T-helper 1 cell treated with Interleukin-12 subunit alpha and Interleukin-12 subunit beta and Interleukin-4 antibody, amounts not matched to agents 30 μg/mL and 1 μg/mL, for 36 hours (primary cell): ENCODE data around the gene IL31RA.

Source experiments
- H3K27ac Mint-ChIP-seq: one replicate; pipeline ENCODE4 v1.8.0; 2021; ENCODE audit warnings: mild to moderate bottlenecking, mixed read lengths
- H3K27me3 Mint-ChIP-seq: one replicate; pipeline ENCODE4 v1.8.0; 2021; ENCODE audit warnings: low read depth, mixed read lengths
- H3K36me3 Mint-ChIP-seq: one replicate; pipeline ENCODE4 v1.8.0; 2021; ENCODE audit warnings: low read depth, mixed read lengths
- H3K4me1 Mint-ChIP-seq: one replicate; pipeline ENCODE4 v1.8.0; 2021; ENCODE audit warnings: low read depth, mixed read lengths
- H3K4me3 Mint-ChIP-seq: one replicate; pipeline ENCODE4 v1.8.0; 2021; ENCODE audit warnings: mild to moderate bottlenecking, moderate library complexity, mixed read lengths
- H3K9me3 Mint-ChIP-seq: one replicate; pipeline ENCODE4 v1.8.0; 2021; ENCODE audit warnings: mixed read lengths

IL31RA gene

GRCh38 chr5:55869847-55870246, 18.7 kb downstream of the IL31RA start:
- peaks cover 6% of the 10 kb centered on the region for H3K4me1 Mint-ChIP-seq
- H3K27me3 Mint-ChIP-seq, result no peaks in the 10 kb centered on the region
- H3K27ac Mint-ChIP-seq, result no peak overlapping the region
- peaks cover 2% of the 10 kb centered on the region for H3K36me3 Mint-ChIP-seq
- peaks cover 2% of the 10 kb centered on the region for H3K9me3 Mint-ChIP-seq
- H3K4me3 Mint-ChIP-seq, result no peak overlapping the region

- H3K4me1 Mint-ChIP-seq, result peaks cover 8% of the 10 kb centered on the region
- H3K27me3 Mint-ChIP-seq, result no peaks in the 10 kb centered on the region
- peaks cover 12% of the 10 kb centered on the region for H3K36me3 Mint-ChIP-seq
- peaks cover 23% of the 10 kb centered on the region for H3K9me3 Mint-ChIP-seq
- no peak overlapping the region for H3K27ac Mint-ChIP-seq
- no peak overlapping the region for H3K4me3 Mint-ChIP-seq
These were observed 22.1 kb downstream of the IL31RA start for GRCh38 chr5:55873234-55873633.

- Mint-ChIP-seq H3K4me1 (peaks cover 10% of the 10 kb centered on the region), H3K27ac (no peak overlapping the region)
These were observed 26.5 kb downstream of the IL31RA start for GRCh38 chr5:55877655-55878054.

GRCh38 chr5:55880453-55880852, 29.3 kb downstream of the IL31RA start:
- Mint-ChIP-seq H3K4me3 (no peak overlapping the region), H3K27me3 (no peaks in the 10 kb centered on the region), H3K27ac (no peak overlapping the region), H3K9me3 (peaks cover 20% of the 10 kb centered on the region), H3K4me1 (peaks cover 7% of the 10 kb centered on the region), H3K36me3 (peaks cover 10% of the 10 kb centered on the region)

More at GRCh38 chr5:55877655-55878054, 26.5 kb downstream of the IL31RA start:
- Mint-ChIP-seq H3K9me3 (peaks cover 24% of the 10 kb centered on the region), H3K4me3 (no peak overlapping the region), H3K27me3 (no peaks in the 10 kb centered on the region), H3K36me3 (peaks cover 12% of the 10 kb centered on the region)

DNA sequence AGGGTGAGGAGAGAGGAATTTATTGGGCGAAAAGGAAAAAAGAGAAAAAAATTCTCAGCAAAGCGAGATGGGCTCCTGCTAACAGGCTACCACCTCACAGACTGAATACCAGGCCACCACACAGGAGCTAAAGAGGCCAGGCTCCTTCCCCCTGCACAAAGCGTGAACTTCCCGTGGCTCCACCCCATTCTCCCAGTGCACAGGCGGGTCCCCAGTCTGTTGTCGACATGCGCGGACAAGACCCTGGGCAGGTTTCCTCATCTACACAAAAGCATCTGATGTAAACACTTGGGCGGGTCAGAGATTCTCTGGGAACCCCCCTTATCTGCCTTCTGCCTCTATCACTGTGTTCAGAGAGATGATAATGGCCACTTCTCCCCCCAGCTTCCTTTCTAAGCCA, 34.2 kb downstream of the IL31RA start:
- Mint-ChIP-seq H3K27ac (no peak overlapping the region), H3K4me3 (no peak overlapping the region), H3K36me3 (peaks cover 7% of the 10 kb centered on the region), H3K4me1 (peaks cover 4% of the 10 kb centered on the region), H3K27me3 (no peaks in the 10 kb centered on the region), H3K9me3 (no peaks in the 10 kb centered on the region)

- Mint-ChIP-seq H3K27ac (peak overlapping the region; percentile 1), H3K4me1 (peaks cover 4% of the 10 kb centered on the region), H3K4me3 (no peak overlapping the region), H3K9me3 (peaks cover 3% of the 10 kb centered on the region), H3K27me3 (no peaks in the 10 kb centered on the region), H3K36me3 (peaks cover 10% of the 10 kb centered on the region)
These were observed 37.0 kb downstream of the IL31RA start for GRCh38 chr5:55888205-55888604.

GRCh38 chr5:55892479-55892878, 41.3 kb downstream of the IL31RA start:
- H3K4me1 Mint-ChIP-seq, result peaks cover 18% of the 10 kb centered on the region
- no peaks in the 10 kb centered on the region for H3K27me3 Mint-ChIP-seq
- peaks cover 3% of the 10 kb centered on the region for H3K9me3 Mint-ChIP-seq
- H3K36me3 Mint-ChIP-seq, result peaks cover 11% of the 10 kb centered on the region
- H3K4me3 Mint-ChIP-seq, result no peak overlapping the region
- H3K27ac Mint-ChIP-seq, result no peak overlapping the region

DNA sequence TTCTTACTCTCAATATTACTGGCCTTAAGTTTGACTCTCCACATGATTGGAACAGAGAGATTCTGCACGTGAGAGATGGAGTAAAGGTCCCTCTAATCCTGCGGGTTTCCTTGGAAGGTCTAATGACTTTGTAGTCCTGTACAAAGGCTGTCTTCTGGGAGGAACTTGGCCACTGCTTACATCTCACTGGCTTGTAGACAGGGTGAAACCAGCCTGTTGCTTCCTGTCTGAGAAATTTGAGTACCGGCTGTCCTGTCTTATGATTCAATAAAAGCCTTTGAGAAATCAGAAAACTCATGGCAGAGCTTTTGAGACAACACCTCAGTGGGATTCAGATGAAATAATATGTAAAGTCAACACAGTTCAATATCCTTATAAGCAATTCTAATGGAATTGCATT, 43.0 kb downstream of the IL31RA start:
- peaks cover 15% of the 10 kb centered on the region for H3K4me1 Mint-ChIP-seq
- no peak overlapping the region for H3K4me3 Mint-ChIP-seq
- H3K9me3 Mint-ChIP-seq, result peaks cover 3% of the 10 kb centered on the region
- H3K27me3 Mint-ChIP-seq, result no peaks in the 10 kb centered on the region
- peaks cover 10% of the 10 kb centered on the region for H3K36me3 Mint-ChIP-seq
- H3K27ac Mint-ChIP-seq, result no peak overlapping the region

- Mint-ChIP-seq H3K27ac (no peak overlapping the region), H3K4me1 (peaks cover 20% of the 10 kb centered on the region), H3K36me3 (peaks cover 7% of the 10 kb centered on the region), H3K27me3 (no peaks in the 10 kb centered on the region), H3K9me3 (peaks cover 3% of the 10 kb centered on the region), H3K4me3 (no peak overlapping the region)
These were observed 44.2 kb downstream of the IL31RA start for GRCh38 chr5:55895346-55895745.

GRCh38 chr5:55896238-55896637, 45.1 kb downstream of the IL31RA start:
- H3K4me3 Mint-ChIP-seq, result no peak overlapping the region
- H3K27ac Mint-ChIP-seq, result no peak overlapping the region
- H3K9me3 Mint-ChIP-seq, result peaks cover 3% of the 10 kb centered on the region
- H3K4me1 Mint-ChIP-seq, result peaks cover 28% of the 10 kb centered on the region
- peaks cover 7% of the 10 kb centered on the region for H3K36me3 Mint-ChIP-seq
- H3K27me3 Mint-ChIP-seq, result no peaks in the 10 kb centered on the region

- peaks cover 5% of the 10 kb centered on the region for H3K36me3 Mint-ChIP-seq
- H3K9me3 Mint-ChIP-seq, result no peaks in the 10 kb centered on the region
- H3K27me3 Mint-ChIP-seq, result no peaks in the 10 kb centered on the region
- H3K4me1 Mint-ChIP-seq, result peaks cover 28% of the 10 kb centered on the region
- H3K27ac Mint-ChIP-seq, result no peak overlapping the region
- no peak overlapping the region for H3K4me3 Mint-ChIP-seq
These were observed 45.5 kb downstream of the IL31RA start for GRCh38 chr5:55896663-55897062.

- H3K4me3 Mint-ChIP-seq, result no peak overlapping the region
- H3K4me1 Mint-ChIP-seq, result peaks cover 28% of the 10 kb centered on the region
- no peaks in the 10 kb centered on the region for H3K27me3 Mint-ChIP-seq
- H3K27ac Mint-ChIP-seq, result no peak overlapping the region
- H3K9me3 Mint-ChIP-seq, result no peaks in the 10 kb centered on the region
- peaks cover 5% of the 10 kb centered on the region for H3K36me3 Mint-ChIP-seq
These were observed 46.2 kb downstream of the IL31RA start for GRCh38 chr5:55897206-55897894.

GRCh38 chr5:55897905-55898304, 46.7 kb downstream of the IL31RA start:
- peaks cover 31% of the 10 kb centered on the region for H3K4me1 Mint-ChIP-seq
- no peak overlapping the region for H3K4me3 Mint-ChIP-seq

GRCh38 chr5:55899344-55899743, 48.2 kb downstream of the IL31RA start:
- H3K36me3 Mint-ChIP-seq, result peaks cover 4% of the 10 kb centered on the region
- H3K27me3 Mint-ChIP-seq, result no peaks in the 10 kb centered on the region

More at GRCh38 chr5:55897905-55898304, 46.7 kb downstream of the IL31RA start:
- no peak overlapping the region for H3K27ac Mint-ChIP-seq
- peaks cover 4% of the 10 kb centered on the region for H3K36me3 Mint-ChIP-seq
- no peaks in the 10 kb centered on the region for H3K9me3 Mint-ChIP-seq
- H3K27me3 Mint-ChIP-seq, result no peaks in the 10 kb centered on the region

DNA sequence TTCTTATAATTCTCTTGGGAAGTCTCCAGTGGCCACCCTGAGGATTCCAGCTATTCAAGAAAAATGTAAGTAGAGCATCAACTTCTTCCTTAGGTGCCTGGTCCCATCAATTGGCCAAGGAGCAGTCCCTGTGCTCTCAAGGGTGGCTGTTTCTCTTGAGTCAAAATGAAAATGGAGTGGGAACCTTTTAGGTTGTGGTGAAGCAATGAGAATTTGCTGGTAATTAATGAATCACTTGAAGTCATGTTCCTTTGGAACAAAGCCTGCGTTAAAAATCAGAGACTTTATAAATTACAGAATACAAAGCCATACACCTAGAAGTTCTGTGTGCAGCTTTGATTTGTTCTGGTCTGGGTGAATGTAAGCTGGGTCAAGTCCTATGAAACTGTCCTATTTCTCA, 48.9 kb downstream of the IL31RA start:
- Mint-ChIP-seq H3K4me1 (peaks cover 41% of the 10 kb centered on the region), H3K36me3 (peaks cover 2% of the 10 kb centered on the region), H3K9me3 (no peaks in the 10 kb centered on the region), H3K4me3 (no peak overlapping the region), H3K27ac (no peak overlapping the region), H3K27me3 (no peaks in the 10 kb centered on the region)

More at GRCh38 chr5:55899344-55899743, 48.2 kb downstream of the IL31RA start:
- peaks cover 40% of the 10 kb centered on the region for H3K4me1 Mint-ChIP-seq
- H3K27ac Mint-ChIP-seq, result no peak overlapping the region
- no peak overlapping the region for H3K4me3 Mint-ChIP-seq
- H3K9me3 Mint-ChIP-seq, result no peaks in the 10 kb centered on the region
